Neural progenitor cell (in vitro differentiated cells): ENCODE results near the gene RALGDS.

ENCODE experiments used
- CTCF ChIP-seq: fragments of 200-600 bp; sonication (generic); IDR thresholded peaks from 2 replicates; pipeline ENCODE4 v1.5.1; 2017; ENCODE audit warnings: antibody characterized with exemption, mild to moderate bottlenecking
- EZH2 ChIP-seq: fragments of 200-600 bp; sonication (generic); IDR thresholded peaks from 2 replicates; pipeline ENCODE4 v1.6.1; 2017; ENCODE audit warnings: antibody characterized with exemption, mild to moderate bottlenecking, moderate library complexity

- TF ChIP-seq CTCF, result no peak
- no peak for TF ChIP-seq EZH2
Measured at GRCh38 chr9:133137451-133138231, 16.6 kb upstream of the RALGDS start.
